GM18870 (cell line): Measurements from ENCODE around the gene RASGRF1.
"Not testable (repeated sequence)": the region's sequence is repeated elsewhere in the genome, so short reads cannot be mapped to it uniquely, and the experiment has no call there.

Experiments used
- ATAC-seq: cut with Tn5 transposase; IDR thresholded peaks from one replicate; pipeline ENCODE4 v1.9.1; 2021; ENCODE audit warnings: moderate library complexity; ENCODE audit not compliant: unreplicated experiment

The RASGRF1 gene

GRCh38 chr15:78933823-78934654 lies 156.5 kb downstream of the RASGRF1 start:
- no peak for ATAC-seq

DNA sequence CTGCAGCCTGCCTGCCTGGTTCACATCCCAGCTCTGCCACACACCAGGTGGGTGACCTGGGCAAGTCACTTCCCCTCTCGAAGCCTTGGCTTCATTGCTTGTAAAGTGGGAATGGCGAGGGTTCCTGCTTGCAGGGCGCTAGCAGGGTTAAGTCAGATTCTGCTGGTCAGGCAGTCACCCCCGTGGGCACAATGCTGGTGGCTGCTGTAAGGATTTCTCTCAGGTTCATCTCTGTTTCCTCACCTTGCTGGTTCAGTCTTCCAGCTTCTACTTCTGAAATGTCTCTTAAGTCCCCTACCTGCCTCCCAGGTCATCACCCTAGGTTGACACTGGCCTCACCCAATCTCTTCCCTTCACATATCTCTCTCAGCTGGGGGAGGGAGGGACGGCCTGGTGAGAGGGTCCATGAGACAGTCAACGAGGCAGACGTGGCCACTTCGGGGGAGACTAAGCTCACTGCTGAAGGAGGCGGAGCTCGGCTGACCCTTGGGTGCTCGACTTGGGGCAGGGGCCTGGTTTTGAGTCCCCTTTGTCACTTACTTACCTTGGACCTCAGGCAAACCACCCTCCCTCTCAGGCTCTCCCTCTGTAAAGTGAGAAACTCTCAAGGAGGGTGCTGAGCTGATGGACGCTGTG lies 157.3 kb downstream of the RASGRF1 start:
- ATAC-seq = no peak

DNA sequence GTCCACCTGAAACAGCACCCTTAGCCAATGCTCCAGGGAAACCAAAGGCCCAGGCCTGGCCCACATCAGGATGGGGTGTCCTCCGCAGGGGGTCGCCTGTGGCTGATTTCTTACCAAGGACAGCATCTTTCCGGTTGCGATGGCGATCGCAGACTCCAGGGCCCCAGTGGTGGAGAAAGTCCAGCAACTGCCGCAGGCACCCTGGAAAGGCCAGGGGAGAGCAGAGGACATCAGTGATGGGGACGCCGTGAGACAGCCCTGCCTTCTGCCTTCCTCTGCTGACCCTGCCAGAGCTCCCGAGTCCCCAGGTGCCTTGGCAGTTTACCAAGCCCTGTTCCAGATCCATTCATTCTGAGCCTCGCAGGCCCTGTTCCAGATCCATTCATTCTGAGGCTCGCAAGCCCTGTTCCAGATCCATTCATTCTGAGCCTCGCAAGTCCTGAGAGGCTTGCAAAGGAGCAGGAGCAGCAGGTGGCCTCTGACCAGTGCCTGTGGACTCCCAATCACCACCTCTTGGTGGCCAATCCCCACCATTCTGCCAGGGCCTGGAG lies 158.2 kb downstream of the RASGRF1 start:
- no peak for ATAC-seq

DNA sequence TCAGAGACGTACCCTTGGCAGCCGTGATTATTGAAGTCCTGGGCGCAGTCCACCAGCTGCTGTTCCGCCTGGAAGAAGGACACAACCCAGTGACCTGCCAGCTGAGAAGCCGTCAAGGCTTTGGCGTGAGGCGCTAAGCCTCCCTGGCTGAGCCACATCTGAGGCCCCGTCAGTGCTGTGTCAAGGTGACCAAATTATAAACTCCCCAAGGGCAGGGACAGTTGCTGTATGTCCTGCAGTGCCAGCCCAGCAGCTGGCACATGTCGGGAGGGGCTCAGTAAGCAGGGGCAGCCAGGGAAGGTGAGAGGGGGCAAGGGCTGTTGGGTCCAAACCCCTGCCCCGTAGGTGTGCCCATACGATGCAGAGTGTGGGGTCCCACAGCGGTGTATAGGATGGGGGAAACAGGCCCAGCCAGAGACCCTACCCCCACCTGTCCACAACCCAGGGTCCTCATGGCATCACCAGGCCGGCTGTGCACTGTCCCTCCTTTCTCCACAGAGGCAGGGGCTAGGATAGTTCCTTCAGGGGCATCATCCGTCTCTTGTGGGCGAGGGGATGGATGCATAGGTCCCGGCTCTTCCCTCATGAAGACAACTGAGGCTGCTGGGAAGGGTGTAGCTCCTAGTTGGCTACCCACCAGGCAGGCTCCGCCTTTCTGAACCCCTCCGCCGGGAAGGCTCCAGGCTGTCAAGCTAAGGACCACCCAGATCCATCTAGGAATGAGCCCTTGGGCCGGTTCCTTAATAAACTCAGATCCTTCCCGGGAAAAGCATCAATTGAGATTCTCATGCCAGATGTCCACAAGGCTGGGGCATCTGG lies 158.9 kb downstream of the RASGRF1 start:
- ATAC-seq = no peak

GRCh38 chr15:78930577-78931388 lies 159.8 kb downstream of the RASGRF1 start:
- ATAC-seq = no peak

GRCh38 chr15:78929536-78930264 lies 160.9 kb downstream of the RASGRF1 start:
- ATAC-seq = no peak

- no peak for ATAC-seq
Observed at GRCh38 chr15:78928616-78929093, 161.9 kb downstream of the RASGRF1 start.

DNA sequence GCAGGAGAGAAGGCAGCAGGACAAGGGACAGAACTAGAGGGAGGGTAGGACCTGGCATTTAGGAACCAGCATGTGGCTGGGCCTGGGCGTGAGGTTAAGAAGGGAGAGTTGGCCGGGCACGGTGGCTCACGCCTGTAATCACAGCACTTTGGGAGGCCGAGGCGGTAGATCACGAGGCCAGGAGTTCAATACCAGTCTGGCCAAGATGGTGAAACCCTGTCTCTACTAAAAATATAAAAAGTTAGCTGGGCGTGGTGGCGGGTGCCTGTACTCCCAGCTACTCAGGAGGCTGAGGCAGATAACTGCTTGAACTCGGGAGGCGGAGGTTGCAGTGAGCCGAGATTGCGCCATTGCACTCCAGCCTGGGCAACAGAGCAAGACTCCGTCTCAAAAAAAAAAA lies 162.4 kb downstream of the RASGRF1 start:
- not testable (repeated sequence) for ATAC-seq

DNA sequence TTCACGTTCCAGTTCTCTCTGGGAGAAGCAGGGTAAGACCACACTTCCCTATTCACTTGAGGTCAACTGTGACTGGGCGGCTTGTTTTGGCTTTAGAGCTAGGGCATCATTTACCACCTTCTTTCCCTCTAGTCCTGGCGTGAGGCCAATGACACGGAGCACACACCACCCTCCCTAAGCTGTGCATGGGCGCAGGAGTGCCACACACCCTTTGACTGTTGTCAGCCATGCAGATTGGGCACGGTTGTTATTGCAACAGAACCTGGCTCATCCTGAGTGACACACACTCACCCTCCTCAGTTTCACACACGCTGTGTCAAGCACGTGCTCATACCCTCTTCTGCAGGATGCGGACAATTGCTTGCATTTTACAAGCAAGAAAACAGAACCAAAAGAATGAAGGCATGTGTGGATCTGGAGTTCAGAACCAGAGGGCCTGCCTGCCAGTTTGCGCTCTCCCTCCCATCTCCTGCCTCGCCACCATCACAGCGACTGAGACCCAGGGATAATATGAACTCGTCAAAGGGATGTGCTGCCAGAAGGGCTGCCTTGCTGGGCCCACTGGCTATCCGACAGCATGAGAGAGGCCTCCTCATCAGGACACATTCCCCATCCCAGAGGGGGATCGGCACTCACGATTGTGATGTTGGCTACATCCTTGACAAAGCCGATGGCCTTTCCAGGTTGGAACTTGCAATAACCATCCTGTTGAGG lies 163.3 kb downstream of the RASGRF1 start:
- no peak for ATAC-seq

- no peak for ATAC-seq
Observed at GRCh38 chr15:78925956-78926743, 164.4 kb downstream of the RASGRF1 start.

DNA sequence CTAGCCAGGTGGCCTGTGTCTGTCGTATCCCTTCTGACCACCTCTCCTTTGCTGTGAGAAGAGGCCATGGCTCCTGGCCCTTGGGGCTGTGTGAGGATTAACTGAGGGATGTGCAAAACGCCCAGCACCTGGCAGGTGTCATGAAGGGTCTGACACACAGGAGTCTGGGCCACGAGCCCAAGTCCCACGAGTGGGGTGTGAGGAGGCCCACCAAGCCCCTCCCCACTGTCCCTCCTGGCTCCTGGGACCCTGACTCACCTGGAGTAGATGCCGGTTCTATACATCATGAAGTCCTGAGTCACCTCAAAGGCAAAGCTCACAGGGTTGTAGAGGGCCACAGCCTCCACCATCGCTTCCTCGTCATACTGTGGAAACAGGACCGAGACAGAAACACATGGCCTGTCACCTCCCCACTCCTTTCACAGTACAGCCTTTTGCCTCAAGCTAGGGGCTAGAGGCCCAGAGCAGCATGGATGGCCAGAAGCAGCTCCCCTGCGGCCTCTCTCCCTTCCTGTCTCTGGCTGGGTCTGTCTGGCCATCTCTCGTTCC lies 165.4 kb downstream of the RASGRF1 start:
- ATAC-seq = no peak

DNA sequence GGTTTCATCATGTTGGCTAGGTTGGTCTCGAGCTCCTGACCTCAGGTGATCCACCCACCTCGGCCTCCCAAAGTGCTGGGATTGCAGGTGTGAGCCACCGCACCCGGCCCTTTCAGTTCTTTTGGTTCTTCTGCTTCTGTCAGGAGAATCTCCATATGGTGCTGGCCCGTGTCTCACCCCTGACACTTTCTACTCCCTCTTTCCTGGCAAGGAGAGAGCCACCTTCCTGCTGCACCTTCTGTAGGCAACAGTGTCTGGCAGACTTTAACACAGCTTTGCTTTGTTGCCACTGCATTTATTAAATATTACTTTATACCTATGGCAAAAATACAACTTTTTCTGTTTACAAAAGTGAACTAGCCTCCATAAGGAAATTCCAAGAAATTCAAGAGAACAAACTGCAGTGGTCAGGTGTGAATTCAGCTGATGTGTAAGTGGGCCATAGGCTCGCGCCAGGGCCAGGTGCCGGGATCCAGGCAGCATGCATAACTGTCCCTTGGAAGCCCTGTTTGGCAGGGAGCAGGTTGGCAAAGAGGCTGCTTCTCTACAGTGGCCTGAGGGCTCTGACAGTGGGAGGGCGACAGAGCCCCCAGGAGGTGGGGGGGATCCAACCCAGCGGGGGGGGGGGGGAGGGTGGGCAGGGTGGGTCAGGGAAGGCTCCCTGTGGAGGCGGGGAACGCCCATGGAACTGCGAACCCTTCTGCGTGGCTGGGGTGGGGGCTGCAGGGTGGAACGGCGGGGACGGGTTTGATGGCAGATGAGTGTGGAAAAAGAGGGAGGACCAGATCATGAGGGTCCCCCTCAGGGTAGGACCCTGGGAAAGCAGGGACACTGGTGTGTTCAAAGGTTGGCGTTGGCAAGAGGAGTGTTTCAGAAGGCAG lies 166.9 kb downstream of the RASGRF1 start:
- ATAC-seq = no peak

DNA sequence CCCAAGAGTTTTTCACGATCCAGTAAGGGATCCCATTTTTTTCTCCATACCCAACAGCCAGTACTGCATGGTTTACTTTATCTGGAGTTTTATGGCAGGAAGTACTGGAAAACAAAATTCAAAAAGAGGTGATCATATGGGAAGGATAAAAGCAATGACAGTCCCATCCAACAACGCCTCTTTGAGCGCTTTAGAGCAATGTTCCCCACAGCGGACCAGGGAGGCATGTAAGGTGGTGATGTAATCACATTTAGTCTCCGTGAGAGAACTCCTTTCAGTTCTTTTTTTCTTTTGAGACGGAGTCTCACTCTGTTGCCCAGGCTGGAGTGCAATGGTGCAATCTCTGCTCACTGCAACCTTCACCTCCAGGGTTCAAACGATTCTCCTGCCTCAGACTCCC lies 167.6 kb downstream of the RASGRF1 start:
- ATAC-seq = no peak

- no peak for ATAC-seq
Observed at GRCh38 chr15:78922527-78922926, 168.1 kb downstream of the RASGRF1 start.

- no peak for ATAC-seq
Observed at GRCh38 chr15:78921940-78922339, 168.6 kb downstream of the RASGRF1 start.

GRCh38 chr15:78921517-78921916 lies 169.1 kb downstream of the RASGRF1 start:
- no peak for ATAC-seq

GRCh38 chr15:78917888-78918287 lies 172.7 kb downstream of the RASGRF1 start:
- ATAC-seq = no peak
